Lower leg skin (tissue), 3 donors: ENCODE results near the gene SUGCT.

Source experiments
- POLR2A ChIP-seq, 2 donors: fragments of 450-650 bp; IDR thresholded peaks; one replicate each; pipeline ENCODE4 v1.6.1; 2016 to 2017; ENCODE audit warnings: antibody characterized with exemption in 2 of 2, mild to moderate bottlenecking in 1 of 2, moderate library complexity in 1 of 2
- TF ChIP-seq, protein P1 (sequence below), 3 donors: fragments of 450-650 bp; IDR thresholded peaks; one replicate each; pipeline ENCODE4 v1.5.1; 2016; ENCODE audit warnings: antibody characterized with exemption in 3 of 3, mild to moderate bottlenecking in 3 of 3, moderate library complexity in 2 of 3

DNA sequence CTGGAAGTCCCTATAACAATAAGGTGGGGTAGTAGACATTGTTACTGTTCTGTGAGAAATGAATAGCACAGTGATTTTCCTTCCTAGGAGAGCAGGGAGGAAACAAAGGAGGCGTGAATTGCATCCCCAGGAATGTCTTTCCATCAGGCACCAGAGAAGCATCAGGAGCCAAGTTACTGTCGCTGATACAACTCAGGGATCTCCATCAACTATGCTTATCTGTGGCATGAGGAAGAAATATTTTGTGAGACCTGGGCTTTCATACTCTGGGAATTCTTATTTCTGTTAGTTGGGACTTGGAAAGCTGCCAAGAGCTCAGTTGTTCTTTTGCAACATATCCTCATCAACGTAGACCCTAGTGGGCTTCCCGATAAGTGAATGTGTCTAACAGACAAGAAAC lies 622.3 kb downstream of the SUGCT start:
- TF ChIP-seq, protein P1, sequence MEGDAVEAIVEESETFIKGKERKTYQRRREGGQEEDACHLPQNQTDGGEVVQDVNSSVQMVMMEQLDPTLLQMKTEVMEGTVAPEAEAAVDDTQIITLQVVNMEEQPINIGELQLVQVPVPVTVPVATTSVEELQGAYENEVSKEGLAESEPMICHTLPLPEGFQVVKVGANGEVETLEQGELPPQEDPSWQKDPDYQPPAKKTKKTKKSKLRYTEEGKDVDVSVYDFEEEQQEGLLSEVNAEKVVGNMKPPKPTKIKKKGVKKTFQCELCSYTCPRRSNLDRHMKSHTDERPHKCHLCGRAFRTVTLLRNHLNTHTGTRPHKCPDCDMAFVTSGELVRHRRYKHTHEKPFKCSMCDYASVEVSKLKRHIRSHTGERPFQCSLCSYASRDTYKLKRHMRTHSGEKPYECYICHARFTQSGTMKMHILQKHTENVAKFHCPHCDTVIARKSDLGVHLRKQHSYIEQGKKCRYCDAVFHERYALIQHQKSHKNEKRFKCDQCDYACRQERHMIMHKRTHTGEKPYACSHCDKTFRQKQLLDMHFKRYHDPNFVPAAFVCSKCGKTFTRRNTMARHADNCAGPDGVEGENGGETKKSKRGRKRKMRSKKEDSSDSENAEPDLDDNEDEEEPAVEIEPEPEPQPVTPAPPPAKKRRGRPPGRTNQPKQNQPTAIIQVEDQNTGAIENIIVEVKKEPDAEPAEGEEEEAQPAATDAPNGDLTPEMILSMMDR (IDR thresholded peaks at IDR 0.05), result no peak
- no peak for TF ChIP-seq POLR2A (IDR thresholded peaks at IDR 0.05)
